ENCODE measurements around the gene DNAAF9. TPM values are rescaled to one million over a fixed set of nuclear protein-coding genes. Genes with fewer than 3 reads are reported as not detected.

DNAAF9 gene
- total and polyA plus RNA-seq, 3 donors from 2014 or later: 22.1 to 36.8 (median 31.6) TPM

GRCh38 chr20:3358676-3359340 is 48.7 kb downstream of the DNAAF9 start:
- no peaks in the 10 kb centered on the region for H3K36me3 ChIP-seq (ENCODE audit: low read depth, missing control alignments)
- H3K27ac ChIP-seq: no peak overlapping the region
- 85 to 89% methylated on average over 5 of the region's 5 CpGs for WGBS, 2 donors
- no peaks in the 10 kb centered on the region for H3K9me3 ChIP-seq
- TF ChIP-seq POLR2A (IDR thresholded peaks at IDR 0.05): no peak
- no peak for TF ChIP-seq CTCF (IDR thresholded peaks at IDR 0.05)
- no peaks in the 10 kb centered on the region for H3K27me3 ChIP-seq
- intact Hi-C loops (cut with DNase I; ENCODE audit: low total_unique reads): no loop called here
- no peak for DNase-seq
- H3K4me1 ChIP-seq: no peaks in the 10 kb centered on the region
- no peak overlapping the region for H3K4me3 ChIP-seq

Small RNAs within 50 kb of the gene (small RNA-seq; reads per million reads assigned to genes)
- gene RF00012 (0 reads per million in 2 donors), gene RNU6-1019P (0 reads per million in 2 donors)

Other genes starting within 250 kb of the DNAAF9 start
- 10 to 100 TPM; 20.5 to 20.7 TPM for gene FASTKD5, start 247.8 kb downstream of the DNAAF9 start, total RNA-seq
- gene FASTKD5, start 247.8 kb downstream of the DNAAF9 start, polyA plus RNA-seq (ENCODE audit: insufficient read depth, low read depth, low replicate concordance): 28.2 TPM
- gene UBOX5, start 247.8 kb downstream of the DNAAF9 start, total RNA-seq: 10 to 100 TPM in 1 of 2 donors, 1 to 10 TPM in 1; 9.9 to 10.4 TPM
- 9.9 TPM for gene UBOX5, start 247.8 kb downstream of the DNAAF9 start, polyA plus RNA-seq (ENCODE audit: insufficient read depth, low read depth, low replicate concordance)
- 10 to 100 TPM; 13.9 to 16.8 TPM for gene LZTS3, start 234.1 kb downstream of the DNAAF9 start, total RNA-seq
- 7.2 TPM for gene LZTS3, start 234.1 kb downstream of the DNAAF9 start, polyA plus RNA-seq (ENCODE audit: insufficient read depth, low read depth, low replicate concordance)
- gene DDRGK1, start 203.0 kb downstream of the DNAAF9 start, total RNA-seq: 10 to 100 TPM; 78.9 to 93.8 TPM
- 57.2 TPM for gene DDRGK1, start 203.0 kb downstream of the DNAAF9 start, polyA plus RNA-seq (ENCODE audit: insufficient read depth, low read depth, low replicate concordance)
- 10 to 100 TPM; 42.2 to 49.8 TPM for gene ITPA, start 198.2 kb downstream of the DNAAF9 start, total RNA-seq
- gene ITPA, start 198.2 kb downstream of the DNAAF9 start, polyA plus RNA-seq (ENCODE audit: insufficient read depth, low read depth, low replicate concordance): 36.4 TPM
- gene SLC4A11, start 168.5 kb downstream of the DNAAF9 start, total RNA-seq: 10 to 100 TPM in 1 of 2 donors, 1 to 10 TPM in 1; 9.2 to 10.7 TPM
- 10.7 TPM for gene SLC4A11, start 168.5 kb downstream of the DNAAF9 start, polyA plus RNA-seq (ENCODE audit: insufficient read depth, low read depth, low replicate concordance)
- 10 to 100 TPM; 39.4 to 42.7 TPM for gene ATRN, start 63.3 kb upstream of the DNAAF9 start, total RNA-seq
- 43.8 TPM for gene ATRN, start 63.3 kb upstream of the DNAAF9 start, polyA plus RNA-seq (ENCODE audit: insufficient read depth, low read depth, low replicate concordance)

All from testis (tissue), 3 donors.